Upper lobe of left lung (tissue), 6 donors: ENCODE measurements around the gene SLC26A8. TPM values are rescaled to one million over a fixed set of nuclear protein-coding genes. Genes with fewer than 3 reads are reported as not detected.
"Not testable (repeated sequence)": the region's sequence is repeated elsewhere in the genome, so short reads cannot be mapped to it uniquely, and the experiment has no call there.

Source experiments
- ATAC-seq, 2 donors: fragments of 200-7000 bp; cut with Tn5 transposase; one replicate each; pipeline ENCODE4 v1.9.1; 2022; ENCODE audit warnings: mild to moderate bottlenecking in 2 of 2, moderate library complexity in 2 of 2; ENCODE audit not compliant: low FRiP score in 2 of 2
- DNase-seq, 2 donors: peaks; one replicate each; pipeline ENCODE4 v3.0.0-alpha.2; 2019 to 2020
- H3K27ac ChIP-seq, 4 donors: fragments of 200-600 bp; sonication (generic); one replicate each; pipeline ENCODE4 v1.5.1; 2016 to 2019
- H3K27me3 ChIP-seq, 4 donors: fragments of 200-600 bp; sonication (generic); one replicate each; pipeline ENCODE4 v1.5.1; 2017 to 2019
- H3K36me3 ChIP-seq, 4 donors: fragments of 200-600 bp; sonication (generic); one replicate each; pipeline ENCODE4 v1.5.1; 2016 to 2019
- H3K4me1 ChIP-seq, 4 donors: fragments of 200-600 bp; sonication (generic); one replicate each; pipeline ENCODE4 v1.5.1; 2018 to 2019
- H3K4me3 ChIP-seq, 4 donors: fragments of 200-600 bp; sonication (generic); one replicate each; pipeline ENCODE4 v1.5.1; 2017 to 2019; ENCODE audit warnings: mild to moderate bottlenecking in 2 of 4, moderate library complexity in 1 of 4
- H3K9me3 ChIP-seq, 4 donors: fragments of 200-600 bp; sonication (generic); one replicate each; pipeline ENCODE4 v1.5.1; 2018 to 2019
- EP300 ChIP-seq, 4 donors: sonication (generic); formaldehyde crosslinking; IDR thresholded peaks; one replicate each; pipeline ENCODE4 v1.5.1; 2017; ENCODE audit warnings: antibody characterized with exemption in 4 of 4, control low read depth in 2 of 4
- POLR2A ChIP-seq, 4 donors: fragments of 450-650 bp; IDR thresholded peaks; one replicate each; pipeline ENCODE4 v1.5.1; 2016 to 2017; ENCODE audit warnings: antibody characterized with exemption in 4 of 4, mild to moderate bottlenecking in 2 of 4
- POLR2AphosphoS5 ChIP-seq, 2 donors: sonication (generic); formaldehyde crosslinking; IDR thresholded peaks; one replicate each; pipeline ENCODE4 v1.5.1; 2017; ENCODE audit warnings: antibody characterized with exemption in 2 of 2
- whole genome bisulfite sequencing, 2 donors: methylation state at CpG; one replicate each; pipeline ENCODE4 v1.1.5; 2017 to 2018; 5-methylcytosine and 5-hydroxymethylcytosine counted together
- total RNA-seq, 6 donors: library from RNA; depleted of rRNA in 4 of 6; stranded (reverse); fragments of >200 nt in 4 of 6; gene quantifications; one replicate each; pipeline versions ENCODE4 v1.1.0 to v1.2.1, GENCODE V29; 2016 to 2021
- TF ChIP-seq, protein P1 (sequence below), 6 experiments: fragments of 450-650 bp in 4 of 6; fragments of 200-600 bp in 2 of 6; sonication (generic) in 2 of 6; IDR thresholded peaks; one replicate each; pipeline ENCODE4 v1.5.1; 2016 to 2019; ENCODE audit warnings: antibody characterized with exemption in 6 of 6
- donor health status: DM: no; HTN: no; CAD: no; lungs with moderate emphysema.
- donor health status: DM: no; HTN: yes; CAD: no; lungs with severe emphysema.

Gene SLC26A8
- total RNA-seq, 6 donors from 2014 or later = under 0.01 to 1.5 (median 0.80) TPM

DNA sequence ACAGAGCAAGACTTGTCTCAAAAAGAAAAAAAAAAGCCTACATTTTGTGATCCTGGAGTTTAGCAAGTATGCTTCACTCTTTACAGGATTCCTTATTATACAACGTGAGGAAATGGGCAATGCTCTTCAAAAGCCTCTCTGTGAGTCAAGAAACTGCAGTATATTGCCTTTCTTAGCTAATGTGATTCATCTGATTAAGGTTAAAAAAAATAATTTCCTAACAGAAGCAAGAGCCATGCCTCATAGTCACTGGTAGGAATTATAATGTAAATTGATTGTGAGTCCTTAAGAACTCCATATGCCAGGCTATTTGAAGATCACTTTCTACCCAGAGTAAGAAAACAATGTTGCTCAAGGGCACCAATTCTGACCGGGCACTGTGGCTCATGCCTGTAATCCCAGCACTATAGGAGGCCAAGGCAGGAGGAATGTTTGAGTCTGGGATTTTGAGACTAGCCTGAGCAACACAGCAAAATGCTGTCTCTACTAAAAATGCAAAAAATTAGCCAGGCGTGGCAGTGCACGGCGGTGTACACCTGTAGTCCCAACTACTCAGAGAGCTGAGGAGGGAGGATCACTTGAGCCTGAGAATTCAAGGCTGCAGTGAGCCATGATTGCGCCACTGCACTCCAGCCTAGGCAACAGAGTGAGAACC lies 43.3 kb downstream of the SLC26A8 start:
- ATAC-seq (no peak), DNase-seq (no peak)
- no peak overlapping the region for H3K4me3 ChIP-seq
- no peak for TF ChIP-seq POLR2AphosphoS5 (IDR thresholded peaks at IDR 0.05)
- TF ChIP-seq, protein P1, sequence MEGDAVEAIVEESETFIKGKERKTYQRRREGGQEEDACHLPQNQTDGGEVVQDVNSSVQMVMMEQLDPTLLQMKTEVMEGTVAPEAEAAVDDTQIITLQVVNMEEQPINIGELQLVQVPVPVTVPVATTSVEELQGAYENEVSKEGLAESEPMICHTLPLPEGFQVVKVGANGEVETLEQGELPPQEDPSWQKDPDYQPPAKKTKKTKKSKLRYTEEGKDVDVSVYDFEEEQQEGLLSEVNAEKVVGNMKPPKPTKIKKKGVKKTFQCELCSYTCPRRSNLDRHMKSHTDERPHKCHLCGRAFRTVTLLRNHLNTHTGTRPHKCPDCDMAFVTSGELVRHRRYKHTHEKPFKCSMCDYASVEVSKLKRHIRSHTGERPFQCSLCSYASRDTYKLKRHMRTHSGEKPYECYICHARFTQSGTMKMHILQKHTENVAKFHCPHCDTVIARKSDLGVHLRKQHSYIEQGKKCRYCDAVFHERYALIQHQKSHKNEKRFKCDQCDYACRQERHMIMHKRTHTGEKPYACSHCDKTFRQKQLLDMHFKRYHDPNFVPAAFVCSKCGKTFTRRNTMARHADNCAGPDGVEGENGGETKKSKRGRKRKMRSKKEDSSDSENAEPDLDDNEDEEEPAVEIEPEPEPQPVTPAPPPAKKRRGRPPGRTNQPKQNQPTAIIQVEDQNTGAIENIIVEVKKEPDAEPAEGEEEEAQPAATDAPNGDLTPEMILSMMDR (IDR thresholded peaks at IDR 0.05) = no peak
- TF ChIP-seq EP300 (IDR thresholded peaks at IDR 0.05) = no peak
- TF ChIP-seq POLR2A (IDR thresholded peaks at IDR 0.05) = no peak
- no peaks in the 10 kb centered on the region for H3K9me3 ChIP-seq
- 88 to 90% methylated on average over 6 of the region's 6 CpGs for WGBS, 2 donors
- no peak overlapping the region for H3K27ac ChIP-seq
- peaks cover 0 to 4% (median 1%) of the 10 kb centered on the region in 4 donors for H3K4me1 ChIP-seq
- no peaks in the 10 kb centered on the region for H3K36me3 ChIP-seq
- no peaks in the 10 kb centered on the region for H3K27me3 ChIP-seq

DNA sequence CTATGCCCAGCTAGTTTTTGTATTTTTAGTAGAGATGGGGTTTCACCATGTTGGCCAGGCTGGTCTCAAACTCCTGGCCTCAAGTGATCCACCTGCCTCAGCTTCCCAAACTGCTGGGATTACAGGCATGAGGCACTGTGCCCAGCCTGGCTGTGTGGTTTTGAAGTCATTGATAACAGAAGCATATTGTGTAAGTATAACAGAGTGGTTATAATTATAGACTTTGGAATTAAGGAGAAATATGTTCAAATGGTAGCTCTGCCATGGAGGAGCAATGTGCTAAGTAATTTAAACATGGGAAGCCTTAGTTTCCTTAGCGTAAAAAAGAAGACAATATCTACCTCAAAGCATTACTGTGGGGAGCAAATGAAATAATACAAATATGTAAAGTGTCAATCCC lies 44.3 kb downstream of the SLC26A8 start:
- H3K4me3 ChIP-seq, DNase-seq, H3K27ac ChIP-seq, H3K36me3 ChIP-seq, H3K4me1 ChIP-seq, ATAC-seq, H3K9me3 ChIP-seq, H3K27me3 ChIP-seq: not testable (repeated sequence)
- WGBS, 2 donors = 82 to 94% methylated on average over 1 of the region's 1 CpG

GRCh38 chr6:35977308-35977707 lies 47.1 kb downstream of the SLC26A8 start:
- Histone ChIP-seq H3K36me3 (no peaks in the 10 kb centered on the region), H3K9me3 (no peaks in the 10 kb centered on the region), H3K4me1 (peaks cover 0 to 4% (median 1%) of the 10 kb centered on the region in 4 donors), H3K4me3 (no peak overlapping the region), H3K27me3 (no peaks in the 10 kb centered on the region), H3K27ac (no peak overlapping the region)
- 78 to 79% methylated on average over 4 of the region's 4 CpGs for WGBS, 2 donors
- DNase-seq (no peak), ATAC-seq (no peak)
- TF ChIP-seq EP300 (IDR thresholded peaks at IDR 0.05) (no peak), POLR2AphosphoS5 (IDR thresholded peaks at IDR 0.05) (no peak), POLR2A (IDR thresholded peaks at IDR 0.05) (no peak)
- TF ChIP-seq, protein P1 (IDR thresholded peaks at IDR 0.05) = no peak

DNA sequence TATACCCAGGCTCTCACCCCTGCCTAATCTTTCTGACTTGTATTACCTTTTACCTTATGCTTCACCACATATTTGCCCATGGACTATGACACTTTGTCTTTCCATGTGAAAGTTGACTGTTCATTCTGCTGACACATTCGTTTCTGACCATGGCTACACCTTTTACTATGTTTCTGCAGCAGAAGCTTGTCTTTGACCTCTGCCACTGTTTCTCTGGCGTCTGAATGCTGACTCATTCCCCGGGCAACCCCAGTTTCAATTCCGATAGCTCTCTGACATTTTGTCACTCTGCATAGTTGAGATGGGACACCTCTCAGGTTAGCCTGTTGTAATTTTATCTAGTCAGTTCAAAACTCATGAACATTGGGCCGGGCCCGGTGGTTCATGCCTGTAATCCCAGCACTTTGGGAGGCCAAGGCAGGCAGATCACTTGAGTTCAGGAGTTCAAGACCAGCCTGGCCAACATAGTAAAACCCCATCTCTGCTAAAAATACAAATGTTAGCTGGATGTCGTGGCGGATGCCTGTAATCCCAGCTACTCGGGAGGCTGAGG lies 50.7 kb downstream of the SLC26A8 start:
- Histone ChIP-seq H3K4me3 (no peak overlapping the region), H3K36me3 (no peaks in the 10 kb centered on the region), H3K27me3 (no peaks in the 10 kb centered on the region), H3K4me1 (peaks cover 0 to 4% (median 1%) of the 10 kb centered on the region in 4 donors), H3K27ac (no peak overlapping the region), H3K9me3 (no peaks in the 10 kb centered on the region)
- TF ChIP-seq POLR2A (IDR thresholded peaks at IDR 0.05) (no peak), EP300 (IDR thresholded peaks at IDR 0.05) (no peak), POLR2AphosphoS5 (IDR thresholded peaks at IDR 0.05) (no peak)
- TF ChIP-seq, protein P1 (IDR thresholded peaks at IDR 0.05) = no peak
- no peak for ATAC-seq
- DNase-seq = no peak
- WGBS, 2 donors = 83 to 90% methylated on average over 9 of the region's 9 CpGs

DNA sequence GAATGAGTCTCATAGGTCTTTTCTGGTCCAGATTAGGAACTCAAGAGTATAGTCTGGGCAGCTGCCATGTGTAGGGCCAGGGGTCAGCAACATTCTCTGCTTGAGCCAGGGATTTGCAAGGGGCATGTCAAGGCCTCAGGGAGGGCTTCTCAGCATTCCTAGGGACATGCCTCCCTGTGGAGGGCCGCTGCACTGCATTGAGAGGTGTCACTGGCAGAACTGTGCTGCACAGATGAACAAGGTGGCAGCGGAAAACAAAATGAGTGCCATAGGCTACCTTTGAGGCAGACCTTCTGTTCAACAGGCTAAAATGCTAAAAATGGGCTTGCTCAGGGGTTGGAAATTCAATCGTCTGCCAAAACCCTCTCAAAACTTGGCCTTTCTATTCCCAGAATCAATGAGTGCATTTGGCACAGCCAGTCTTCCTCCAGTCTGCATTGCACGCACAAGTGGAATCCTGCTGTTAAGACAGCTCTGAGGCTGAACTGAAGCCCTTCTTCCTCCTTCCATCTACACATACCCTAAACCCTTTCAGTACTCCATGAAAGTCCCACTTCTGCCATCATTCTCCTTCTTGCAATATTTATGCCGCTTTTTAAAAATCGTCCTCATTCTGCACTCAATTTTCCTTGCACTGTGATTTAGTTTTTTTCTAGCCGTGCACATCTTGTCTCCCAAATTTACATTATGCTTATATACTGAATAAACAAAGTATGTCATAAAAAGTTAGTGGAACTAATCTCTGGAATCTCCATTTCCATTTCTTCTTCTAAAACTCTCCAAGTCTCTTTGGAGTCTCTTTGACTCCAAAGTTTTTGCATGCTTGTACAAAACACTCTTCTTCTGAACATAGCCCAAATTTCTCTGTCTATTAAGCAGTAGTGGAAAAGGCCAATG lies 51.7 kb downstream of the SLC26A8 start:
- Histone ChIP-seq H3K27me3 (no peaks in the 10 kb centered on the region), H3K4me1 (peaks cover 0 to 4% (median 1%) of the 10 kb centered on the region in 4 donors), H3K27ac (no peak overlapping the region), H3K36me3 (no peaks in the 10 kb centered on the region), H3K4me3 (no peak overlapping the region), H3K9me3 (no peaks in the 10 kb centered on the region)
- 75 to 76% methylated on average over 7 of the region's 7 CpGs for WGBS, 2 donors
- TF ChIP-seq, protein P1 (IDR thresholded peaks at IDR 0.05) = no peak
- TF ChIP-seq EP300 (IDR thresholded peaks at IDR 0.05) (no peak), POLR2A (IDR thresholded peaks at IDR 0.05) (no peak), POLR2AphosphoS5 (IDR thresholded peaks at IDR 0.05) (no peak)
- DNase-seq (no peak), ATAC-seq (no peak)
